GM12891 (cell line): ENCODE measurements around the gene SCFD2.

ENCODE experiments used
- PAX5 ChIP-seq: IDR thresholded peaks from 2 replicates; pipeline ENCODE4 v1.6.1; 2011; ENCODE audit warnings: low read length, moderate library complexity, mild to moderate bottlenecking; ENCODE audit not compliant: insufficient read depth, severe bottlenecking
- POLR2A ChIP-seq: IDR thresholded peaks from 2 replicates; pipeline ENCODE4 v1.6.1; 2011; ENCODE audit warnings: low read depth, low read length, control low read depth
- POLR2AphosphoS5 ChIP-seq: IDR thresholded peaks from 2 replicates; pipeline ENCODE4 v1.6.1; 2011; ENCODE audit warnings: low read depth, low read length, control low read depth
- TAF1 ChIP-seq: IDR thresholded peaks from 2 replicates; pipeline ENCODE4 v1.6.1; 2011; ENCODE audit warnings: low read depth, low read length, control low read depth

GRCh38 chr4:52919461-52919860 lies 446.4 kb downstream of the SCFD2 start:
- TF ChIP-seq POLR2A, result no peak
- no peak for TF ChIP-seq POLR2AphosphoS5
- no peak for TF ChIP-seq TAF1
- TF ChIP-seq PAX5, result no peak
